ENCODE data around the gene E2F2.

Gene E2F2

GRCh38 chr1:23533246-23534023 is 2.4 kb upstream of the E2F2 start:
- no peak for DNase-seq
- no peak overlapping the region for H3K4me3 ChIP-seq (ENCODE audit: low read depth, low read length)
- TF ChIP-seq CTCF (IDR thresholded peaks at IDR 0.05; ENCODE audit: low read depth, low read length): no peak

GRCh38 chr1:23531562-23532094 is 595 bp upstream of the E2F2 start:
- Histone ChIP-seq H3K4me3 (ENCODE audit: low read depth, low read length) (peak overlapping the region; percentile 36), H3K4me1 (peaks cover 8% of the 10 kb centered on the region), H3K36me3 (no peaks in the 10 kb centered on the region), H3K27me3 (no peaks in the 10 kb centered on the region), H3K9me3 (no peaks in the 10 kb centered on the region)
- DNase-seq: no peak
- TF ChIP-seq CTCF (IDR thresholded peaks at IDR 0.05; ENCODE audit: low read depth, low read length): no peak

More at GRCh38 chr1:23533246-23534023, 2.4 kb upstream of the E2F2 start:
- Histone ChIP-seq H3K4me1 (peaks cover 6% of the 10 kb centered on the region), H3K36me3 (no peaks in the 10 kb centered on the region), H3K27me3 (no peaks in the 10 kb centered on the region), H3K9me3 (no peaks in the 10 kb centered on the region)

GRCh38 chr1:23530087-23530746 is 816 bp downstream of the E2F2 start:
- DNase-seq: peak; percentile 14
- no peaks in the 10 kb centered on the region for H3K36me3 ChIP-seq
- H3K4me1 ChIP-seq: peaks cover 8% of the 10 kb centered on the region
- no peaks in the 10 kb centered on the region for H3K9me3 ChIP-seq
- no peaks in the 10 kb centered on the region for H3K27me3 ChIP-seq
- no peak for TF ChIP-seq CTCF (IDR thresholded peaks at IDR 0.05; ENCODE audit: low read depth, low read length)
- H3K4me3 ChIP-seq (ENCODE audit: low read depth, low read length): peak overlapping the region; percentile 64

GRCh38 chr1:23529146-23530086 is 1.6 kb downstream of the E2F2 start:
- Histone ChIP-seq H3K4me3 (ENCODE audit: low read depth, low read length) (peak overlapping the region; percentile 64), H3K4me1 (peaks cover 8% of the 10 kb centered on the region)
- DNase-seq: peak; percentile 20

More at GRCh38 chr1:23529146-23530086, 1.6 kb downstream of the E2F2 start:
- H3K27me3 ChIP-seq: no peaks in the 10 kb centered on the region
- no peak for TF ChIP-seq CTCF (IDR thresholded peaks at IDR 0.05; ENCODE audit: low read depth, low read length)
- H3K9me3 ChIP-seq: no peaks in the 10 kb centered on the region
- no peaks in the 10 kb centered on the region for H3K36me3 ChIP-seq
